Prostate gland (tissue), 2 donors: Measurements from ENCODE around the gene TESK2. TPM values are rescaled to one million over a fixed set of nuclear protein-coding genes. Genes with fewer than 3 reads are reported as not detected.

Source experiments
- DNase-seq: peaks from one replicate; pipeline ENCODE4 v3.0.0-alpha.2; 2019; ENCODE audit warnings: low spot score
- H3K27ac ChIP-seq, 2 donors: fragments of 200-600 bp; sonication (generic); 2 replicates each; pipeline ENCODE4 v1.5.1; 2017 to 2019
- H3K27me3 ChIP-seq: fragments of 200-600 bp; sonication (generic); replicated peaks from 2 replicates; pipeline ENCODE4 v1.5.1; 2019; ENCODE audit not compliant: insufficient read depth
- H3K36me3 ChIP-seq, 2 donors: fragments of 200-600 bp; sonication (generic); 1 replicate in 1 of 2; 2 replicates in 1 of 2; pipeline versions ENCODE4 v1.5.1 to v1.8.1; 2017 to 2019
- H3K4me1 ChIP-seq: fragments of 200-600 bp; sonication (generic); replicated peaks from 2 replicates; pipeline ENCODE4 v1.5.1; 2019
- H3K4me3 ChIP-seq, 2 donors: fragments of 200-600 bp; sonication (generic); 2 replicates each; pipeline ENCODE4 v1.5.1; 2017 to 2019
- H3K9me3 ChIP-seq: fragments of 200-600 bp; sonication (generic); 2 replicates; pipeline ENCODE4 v1.5.1; 2017
- POLR2A ChIP-seq: fragments of 450-650 bp; IDR thresholded peaks from one replicate; pipeline ENCODE4 v1.6.1; 2016; ENCODE audit warnings: antibody characterized with exemption, mild to moderate bottlenecking
- POLR2AphosphoS5 ChIP-seq: sonication (generic); formaldehyde crosslinking; IDR thresholded peaks from one replicate; pipeline ENCODE4 v1.6.1; 2017; ENCODE audit warnings: antibody characterized with exemption
- WGBS: methylation state at CpG from one replicate; pipeline ENCODE4 v1.1.5; 2018; 5-methylcytosine and 5-hydroxymethylcytosine counted together
- intact Hi-C: fragments of 100-400 bp; cut with DNase I; formaldehyde crosslinking; loops from one replicate; pipeline ENCODE4 v1.14.2; 2022
- total RNA-seq, 2 donors: library from RNA; depleted of rRNA; stranded (reverse); fragments of >200 nt; gene quantifications; one replicate each; pipeline ENCODE4 v1.1.0, GENCODE V29; 2016
- TF ChIP-seq, protein P1 (sequence below), 4 experiments: fragments of 200-600 bp in 2 of 4; fragments of 450-650 bp in 2 of 4; sonication (generic) in 2 of 4; IDR thresholded peaks; 1 replicate in 3 of 4; 2 replicates in 1 of 4; pipeline ENCODE4 v1.5.1; 2016 to 2019; ENCODE audit warnings: antibody characterized with exemption in 4 of 4, mild to moderate bottlenecking in 2 of 4, moderate library complexity in 2 of 4

TESK2 gene, protein sequence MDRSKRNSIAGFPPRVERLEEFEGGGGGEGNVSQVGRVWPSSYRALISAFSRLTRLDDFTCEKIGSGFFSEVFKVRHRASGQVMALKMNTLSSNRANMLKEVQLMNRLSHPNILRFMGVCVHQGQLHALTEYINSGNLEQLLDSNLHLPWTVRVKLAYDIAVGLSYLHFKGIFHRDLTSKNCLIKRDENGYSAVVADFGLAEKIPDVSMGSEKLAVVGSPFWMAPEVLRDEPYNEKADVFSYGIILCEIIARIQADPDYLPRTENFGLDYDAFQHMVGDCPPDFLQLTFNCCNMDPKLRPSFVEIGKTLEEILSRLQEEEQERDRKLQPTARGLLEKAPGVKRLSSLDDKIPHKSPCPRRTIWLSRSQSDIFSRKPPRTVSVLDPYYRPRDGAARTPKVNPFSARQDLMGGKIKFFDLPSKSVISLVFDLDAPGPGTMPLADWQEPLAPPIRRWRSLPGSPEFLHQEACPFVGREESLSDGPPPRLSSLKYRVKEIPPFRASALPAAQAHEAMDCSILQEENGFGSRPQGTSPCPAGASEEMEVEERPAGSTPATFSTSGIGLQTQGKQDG
- total RNA-seq: 10 to 100 TPM; 21.4 to 26.4 TPM

DNA sequence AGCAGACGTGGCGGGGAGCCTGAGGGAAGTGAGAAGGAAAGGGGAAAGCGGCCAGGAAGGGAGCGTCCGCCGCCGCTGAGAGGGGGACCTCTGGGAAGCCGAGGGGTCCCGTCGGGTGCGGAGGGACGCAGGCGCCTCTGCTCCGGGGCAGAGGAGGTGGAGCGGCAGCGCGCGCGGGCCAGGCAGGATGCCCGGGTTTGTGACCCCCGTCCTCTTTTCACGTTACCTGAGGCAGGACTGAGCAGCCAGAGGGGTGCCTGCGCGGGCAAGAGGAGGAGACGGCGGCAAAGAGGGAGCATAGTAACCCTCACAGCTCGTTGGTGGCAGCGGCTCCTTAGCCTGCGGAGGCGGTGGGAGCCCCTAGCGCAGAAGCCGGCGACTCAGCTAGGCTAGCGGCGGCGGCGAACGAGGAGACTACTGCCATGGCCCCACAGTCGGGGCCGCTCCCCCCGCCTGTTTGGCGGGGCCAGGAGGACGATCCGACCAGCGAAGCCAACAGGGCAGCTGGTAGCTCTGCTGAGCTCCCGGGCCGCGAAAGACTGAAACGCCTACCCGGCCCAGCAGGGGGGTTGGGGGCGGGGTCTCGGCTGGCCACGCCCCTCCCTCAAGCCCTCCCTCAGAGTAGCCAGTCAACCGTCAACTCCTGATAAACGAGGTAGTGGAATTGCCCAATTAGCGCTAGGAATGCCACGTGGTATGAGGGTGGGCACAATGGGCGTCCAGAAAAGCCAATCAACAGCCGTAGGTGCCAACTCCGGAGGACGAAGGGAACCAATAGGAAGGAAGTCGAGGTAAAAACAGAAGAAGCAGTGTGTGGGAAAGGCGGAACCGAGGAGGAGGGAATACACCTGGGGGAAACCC is at the start of gene TESK2:
Gene TESK2 (minus strand): TSS at position 538 of the 861 bp plus-strand sequence. CDS start 33,378 bp downstream, outside the sequence.
- H3K4me3 ChIP-seq: peak within 1 kb of the TSS; percentile 86 to 99
- H3K9me3 ChIP-seq: no peaks in the 10 kb centered on the region
- H3K27me3 ChIP-seq: no peaks in the 10 kb centered on the region
- under 1% methylated on average over 63 of the region's 64 CpGs for WGBS
- H3K36me3 ChIP-seq: no peaks in the 10 kb centered on the region
- peak within 1 kb of the TSS; percentile 90 to 93 for H3K27ac ChIP-seq
- DNase-seq: peak; percentile 100
- TF ChIP-seq POLR2AphosphoS5 (peak; percentile 98), POLR2A (peak; percentile 99)
- TF ChIP-seq, protein P1, sequence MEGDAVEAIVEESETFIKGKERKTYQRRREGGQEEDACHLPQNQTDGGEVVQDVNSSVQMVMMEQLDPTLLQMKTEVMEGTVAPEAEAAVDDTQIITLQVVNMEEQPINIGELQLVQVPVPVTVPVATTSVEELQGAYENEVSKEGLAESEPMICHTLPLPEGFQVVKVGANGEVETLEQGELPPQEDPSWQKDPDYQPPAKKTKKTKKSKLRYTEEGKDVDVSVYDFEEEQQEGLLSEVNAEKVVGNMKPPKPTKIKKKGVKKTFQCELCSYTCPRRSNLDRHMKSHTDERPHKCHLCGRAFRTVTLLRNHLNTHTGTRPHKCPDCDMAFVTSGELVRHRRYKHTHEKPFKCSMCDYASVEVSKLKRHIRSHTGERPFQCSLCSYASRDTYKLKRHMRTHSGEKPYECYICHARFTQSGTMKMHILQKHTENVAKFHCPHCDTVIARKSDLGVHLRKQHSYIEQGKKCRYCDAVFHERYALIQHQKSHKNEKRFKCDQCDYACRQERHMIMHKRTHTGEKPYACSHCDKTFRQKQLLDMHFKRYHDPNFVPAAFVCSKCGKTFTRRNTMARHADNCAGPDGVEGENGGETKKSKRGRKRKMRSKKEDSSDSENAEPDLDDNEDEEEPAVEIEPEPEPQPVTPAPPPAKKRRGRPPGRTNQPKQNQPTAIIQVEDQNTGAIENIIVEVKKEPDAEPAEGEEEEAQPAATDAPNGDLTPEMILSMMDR (IDR thresholded peaks at IDR 0.05): peak in 3 of 4 experiments; percentile 32 to 87 (median 54)
- intact Hi-C loops: loop anchor here (1.0 to 5.0 kb wide), 4 partner anchors 114 to 479 kb away; partner anchors contain the start of genes HECTD3 and UROD
- H3K4me1 ChIP-seq: no peaks in the 10 kb centered on the region

DNA sequence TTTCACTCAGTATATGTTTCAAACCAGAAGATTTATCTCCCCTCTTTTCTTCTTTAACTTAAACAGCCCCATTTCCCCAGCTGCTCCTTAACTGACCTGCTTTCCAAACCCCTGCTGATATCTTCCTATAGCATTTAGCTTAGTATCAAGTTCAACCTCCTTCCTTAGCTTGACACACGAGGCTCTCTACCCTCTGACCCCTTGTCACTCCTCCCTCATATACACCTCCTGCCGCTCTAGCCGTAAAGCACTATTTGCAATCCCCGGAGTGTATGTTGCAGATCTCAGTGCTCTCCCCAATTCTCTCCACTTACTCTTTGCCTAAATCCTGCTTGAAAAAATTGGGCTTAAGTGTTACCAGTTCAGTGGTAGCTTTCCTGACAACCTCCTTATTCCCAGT is 45.9 kb upstream of the TESK2 start:
- TF ChIP-seq POLR2AphosphoS5: no peak
- TF ChIP-seq, protein P1 (IDR thresholded peaks at IDR 0.05): no peak
- no peak for TF ChIP-seq POLR2A
- DNase-seq: no peak
- Histone ChIP-seq H3K27me3 (no peaks in the 10 kb centered on the region), H3K27ac (no peak overlapping the region), H3K4me1 (no peaks in the 10 kb centered on the region), H3K36me3 (no peaks in the 10 kb centered on the region), H3K9me3 (no peaks in the 10 kb centered on the region), H3K4me3 (no peak overlapping the region)
- intact Hi-C loops: no loop called here
- WGBS: 63% methylated on average over 4 of the region's 4 CpGs

DNA sequence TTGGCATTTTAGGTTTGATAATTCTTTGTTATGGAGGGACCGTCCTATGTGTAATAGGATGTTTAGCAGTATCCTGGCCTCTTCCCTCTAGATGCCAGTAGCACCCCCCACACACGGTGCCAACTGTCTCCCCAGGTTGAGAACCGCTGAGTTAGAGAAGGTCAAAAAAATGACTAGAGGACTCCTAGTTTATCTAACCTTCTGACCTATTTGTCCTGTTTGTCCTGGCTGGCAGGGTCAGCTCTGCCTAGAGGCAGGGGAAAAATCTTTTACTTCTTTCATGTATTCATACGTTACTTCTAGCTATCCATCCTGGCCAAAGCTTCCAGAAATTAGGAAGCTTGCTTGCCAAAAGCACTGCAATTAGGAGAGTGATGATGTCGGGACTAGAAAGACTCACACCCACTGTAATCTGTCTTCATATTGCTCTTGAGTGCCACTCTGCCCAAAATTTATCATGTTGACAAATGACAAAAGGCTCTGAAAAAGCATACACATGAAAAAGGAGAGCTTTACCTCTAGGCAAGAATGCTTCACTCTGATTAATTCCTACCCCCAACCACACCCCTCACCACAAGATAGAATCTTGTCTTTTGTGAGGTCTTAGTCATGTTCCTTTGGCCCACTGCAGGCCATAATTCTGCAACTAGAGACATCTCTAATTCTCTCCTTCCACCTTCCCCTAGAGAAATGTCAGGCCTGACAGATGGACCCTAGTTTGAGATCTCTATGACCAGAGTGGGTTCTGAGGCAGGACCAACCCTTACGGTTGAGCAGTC is 45.2 kb upstream of the TESK2 start:
- Histone ChIP-seq H3K9me3 (no peaks in the 10 kb centered on the region), H3K27me3 (no peaks in the 10 kb centered on the region), H3K36me3 (no peaks in the 10 kb centered on the region), H3K4me1 (no peaks in the 10 kb centered on the region), H3K4me3 (no peak overlapping the region), H3K27ac (no peak overlapping the region)
- TF ChIP-seq POLR2A (no peak), POLR2AphosphoS5 (no peak)
- TF ChIP-seq, protein P1 (IDR thresholded peaks at IDR 0.05): no peak
- DNase-seq: no peak
- 65% methylated on average over 6 of the region's 6 CpGs for WGBS
- intact Hi-C loops: no loop called here

DNA sequence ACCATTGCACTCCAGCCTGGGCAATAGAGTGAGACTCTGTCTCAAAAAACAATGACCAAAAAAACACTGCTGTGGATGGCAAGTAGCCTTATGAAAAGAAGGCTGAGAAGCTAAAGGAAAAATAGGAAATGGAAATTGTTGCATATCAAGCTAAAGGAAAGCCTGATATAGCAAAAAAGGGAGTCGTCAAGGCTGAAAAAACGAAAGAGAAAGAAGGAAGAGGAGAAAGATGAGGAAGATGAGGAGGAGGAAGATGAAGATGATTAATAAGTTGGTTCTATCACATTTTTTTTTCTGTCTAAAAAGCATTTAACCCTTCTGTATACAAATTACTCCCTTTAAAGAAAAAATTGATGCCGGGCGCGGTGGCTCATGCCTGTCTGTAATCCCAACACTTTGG is 40.9 kb upstream of the TESK2 start:
- Histone ChIP-seq H3K4me3 (no peak overlapping the region), H3K27ac (no peak overlapping the region), H3K36me3 (no peaks in the 10 kb centered on the region), H3K4me1 (no peaks in the 10 kb centered on the region), H3K9me3 (no peaks in the 10 kb centered on the region), H3K27me3 (no peaks in the 10 kb centered on the region)
- WGBS: 78% methylated on average over 5 of the region's 5 CpGs
- no peak for DNase-seq
- TF ChIP-seq POLR2A: no peak
- no peak for TF ChIP-seq POLR2AphosphoS5
- TF ChIP-seq, protein P1 (IDR thresholded peaks at IDR 0.05): no peak
- intact Hi-C loops: no loop called here
